Hepatocyte (in vitro differentiated cells): ENCODE measurements around the gene OMA1. TPM values are rescaled to one million over a fixed set of nuclear protein-coding genes. Genes with fewer than 3 reads are reported as not detected.

Experiments
- DNase-seq: peaks from one replicate; pipeline ENCODE4 v3.0.0-alpha.2; 2016; ENCODE audit warnings: low spot score
- H2AFZ ChIP-seq: fragments of 200-600 bp; sonication (generic); 2 replicates; pipeline ENCODE4 v1.6.0; 2016; ENCODE audit warnings: antibody characterized with exemption, mild to moderate bottlenecking
- H3K27ac ChIP-seq: fragments of 200-600 bp; sonication (generic); 2 replicates; pipeline ENCODE4 v1.5.1; 2016; ENCODE audit warnings: mild to moderate bottlenecking
- H3K27me3 ChIP-seq: fragments of 200-600 bp; sonication (generic); 2 replicates; pipeline ENCODE4 v1.6.1; 2016
- H3K36me3 ChIP-seq: fragments of 200-600 bp; sonication (generic); replicated peaks from 2 replicates; pipeline ENCODE4 v1.5.1; 2016; ENCODE audit warnings: low read depth; ENCODE audit not compliant: insufficient read depth
- H3K4me1 ChIP-seq: fragments of 200-600 bp; sonication (generic); 2 replicates; pipeline ENCODE4 v1.5.1; 2016; ENCODE audit warnings: mild to moderate bottlenecking, moderate library complexity; ENCODE audit not compliant: insufficient read depth
- H3K4me2 ChIP-seq: fragments of 200-600 bp; sonication (generic); 2 replicates; pipeline ENCODE4 v1.6.0; 2016
- H3K4me3 ChIP-seq: fragments of 200-600 bp; sonication (generic); 2 replicates; pipeline ENCODE4 v1.5.1; 2016; ENCODE audit warnings: mild to moderate bottlenecking
- H3K79me2 ChIP-seq: fragments of 200-600 bp; sonication (generic); 2 replicates; pipeline ENCODE4 v1.6.0; 2017; ENCODE audit warnings: mild to moderate bottlenecking
- H3K9me2 ChIP-seq: fragments of 200-600 bp; sonication (generic); replicated peaks from 2 replicates; pipeline ENCODE4 v1.6.0; 2017; ENCODE audit warnings: mild to moderate bottlenecking; ENCODE audit not compliant: insufficient read depth
- H3K9me3 ChIP-seq: fragments of 200-600 bp; sonication (generic); 2 replicates; pipeline ENCODE4 v1.5.1; 2016; ENCODE audit warnings: low read depth, mild to moderate bottlenecking
- H4K20me1 ChIP-seq: fragments of 200-600 bp; sonication (generic); 2 replicates; pipeline ENCODE4 v1.6.0; 2016; ENCODE audit warnings: mild to moderate bottlenecking; ENCODE audit not compliant: insufficient read depth, poor library complexity, severe bottlenecking
- EZH2 ChIP-seq: fragments of 200-600 bp; sonication (generic); IDR thresholded peaks from 2 replicates; pipeline ENCODE4 v1.6.1; 2016; ENCODE audit warnings: antibody characterized with exemption, mild to moderate bottlenecking, borderline replicate concordance
- EZH2phosphoT487 ChIP-seq: fragments of 200-600 bp; sonication (generic); IDR thresholded peaks from one replicate; pipeline ENCODE4 v1.6.1; 2018; ENCODE audit warnings: antibody characterized with exemption, mild to moderate bottlenecking, low read depth, moderate library complexity; ENCODE audit not compliant: unreplicated experiment, severe bottlenecking
- WGBS: methylation state at CpG from one replicate; pipeline ENCODE4 v1.1.6; 2016; ENCODE audit warnings: low lambda C conversion rate; ENCODE audit errors: missing lambda C conversion rate; 5-methylcytosine and 5-hydroxymethylcytosine counted together
- polyA plus RNA-seq: library from polyadenylated mRNA; unstranded; fragments of >200 nt; fragmentation: Nextera tagmentation; extraction: Ambion mirVana; gene quantifications from 2 replicates; pipeline ENCODE4 v1.2.1, GENCODE V29; 2016
- total RNA-seq: library from RNA; depleted of rRNA; stranded (reverse); fragments of >200 nt; gene quantifications from 2 replicates; pipeline ENCODE4 v1.2.3, GENCODE V29; 2014
- TF ChIP-seq, protein P1 (sequence below): fragments of 200-600 bp; sonication (generic); IDR thresholded peaks from 2 replicates; pipeline ENCODE4 v1.5.1; 2016; ENCODE audit warnings: antibody characterized with exemption, mild to moderate bottlenecking; ENCODE audit not compliant: poor library complexity

Gene OMA1
- total and polyA plus RNA-seq, 2 experiments from 2014 or later = 19.7 to 36.0 TPM

DNA sequence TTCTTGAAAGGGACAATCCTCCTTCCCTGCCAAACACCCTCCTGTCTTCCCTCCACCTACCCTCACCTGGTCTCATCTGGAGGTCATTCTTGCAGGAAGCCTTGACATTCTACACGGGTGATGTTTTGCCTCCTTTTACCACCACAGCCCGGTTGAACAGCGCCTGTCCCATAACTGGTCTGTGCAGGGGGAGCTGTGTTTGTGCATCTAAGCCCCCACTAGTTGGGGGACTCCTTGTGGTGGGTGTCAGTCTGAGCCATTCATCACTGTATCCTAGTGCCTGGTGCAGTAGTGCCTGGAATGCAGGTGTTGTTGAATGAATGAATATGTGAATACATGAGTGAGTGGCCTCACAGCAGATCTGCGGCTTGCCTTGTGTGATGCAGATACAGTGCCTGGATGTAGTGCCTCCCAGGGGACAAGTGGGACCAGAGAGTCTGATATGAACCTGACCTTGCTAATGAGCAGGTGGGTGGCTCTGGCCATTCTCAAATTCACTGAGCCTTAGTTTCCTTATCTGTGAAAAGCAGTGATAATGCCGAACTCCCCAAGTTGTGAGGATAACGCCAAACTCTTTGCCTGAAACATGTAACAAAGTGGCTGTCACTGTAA lies 79.8 kb downstream of the OMA1 start:
- Histone ChIP-seq H3K27ac (no peak overlapping the region), H2AFZ (no peak overlapping the region), H3K4me3 (no peak overlapping the region), H3K4me2 (no peak overlapping the region), H3K9me3 (no peaks in the 10 kb centered on the region), H3K9me2 (no peaks in the 10 kb centered on the region), H4K20me1 (no peaks in the 10 kb centered on the region), H3K79me2 (no peaks in the 10 kb centered on the region), H3K27me3 (no peaks in the 10 kb centered on the region), H3K4me1 (no peaks in the 10 kb centered on the region), H3K36me3 (no peaks in the 10 kb centered on the region)
- no peak for DNase-seq
- WGBS = 68% methylated on average over 6 of the region's 6 CpGs
- TF ChIP-seq, protein P1, sequence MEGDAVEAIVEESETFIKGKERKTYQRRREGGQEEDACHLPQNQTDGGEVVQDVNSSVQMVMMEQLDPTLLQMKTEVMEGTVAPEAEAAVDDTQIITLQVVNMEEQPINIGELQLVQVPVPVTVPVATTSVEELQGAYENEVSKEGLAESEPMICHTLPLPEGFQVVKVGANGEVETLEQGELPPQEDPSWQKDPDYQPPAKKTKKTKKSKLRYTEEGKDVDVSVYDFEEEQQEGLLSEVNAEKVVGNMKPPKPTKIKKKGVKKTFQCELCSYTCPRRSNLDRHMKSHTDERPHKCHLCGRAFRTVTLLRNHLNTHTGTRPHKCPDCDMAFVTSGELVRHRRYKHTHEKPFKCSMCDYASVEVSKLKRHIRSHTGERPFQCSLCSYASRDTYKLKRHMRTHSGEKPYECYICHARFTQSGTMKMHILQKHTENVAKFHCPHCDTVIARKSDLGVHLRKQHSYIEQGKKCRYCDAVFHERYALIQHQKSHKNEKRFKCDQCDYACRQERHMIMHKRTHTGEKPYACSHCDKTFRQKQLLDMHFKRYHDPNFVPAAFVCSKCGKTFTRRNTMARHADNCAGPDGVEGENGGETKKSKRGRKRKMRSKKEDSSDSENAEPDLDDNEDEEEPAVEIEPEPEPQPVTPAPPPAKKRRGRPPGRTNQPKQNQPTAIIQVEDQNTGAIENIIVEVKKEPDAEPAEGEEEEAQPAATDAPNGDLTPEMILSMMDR = no peak
- TF ChIP-seq EZH2phosphoT487 (no peak), EZH2 (no peak)

DNA sequence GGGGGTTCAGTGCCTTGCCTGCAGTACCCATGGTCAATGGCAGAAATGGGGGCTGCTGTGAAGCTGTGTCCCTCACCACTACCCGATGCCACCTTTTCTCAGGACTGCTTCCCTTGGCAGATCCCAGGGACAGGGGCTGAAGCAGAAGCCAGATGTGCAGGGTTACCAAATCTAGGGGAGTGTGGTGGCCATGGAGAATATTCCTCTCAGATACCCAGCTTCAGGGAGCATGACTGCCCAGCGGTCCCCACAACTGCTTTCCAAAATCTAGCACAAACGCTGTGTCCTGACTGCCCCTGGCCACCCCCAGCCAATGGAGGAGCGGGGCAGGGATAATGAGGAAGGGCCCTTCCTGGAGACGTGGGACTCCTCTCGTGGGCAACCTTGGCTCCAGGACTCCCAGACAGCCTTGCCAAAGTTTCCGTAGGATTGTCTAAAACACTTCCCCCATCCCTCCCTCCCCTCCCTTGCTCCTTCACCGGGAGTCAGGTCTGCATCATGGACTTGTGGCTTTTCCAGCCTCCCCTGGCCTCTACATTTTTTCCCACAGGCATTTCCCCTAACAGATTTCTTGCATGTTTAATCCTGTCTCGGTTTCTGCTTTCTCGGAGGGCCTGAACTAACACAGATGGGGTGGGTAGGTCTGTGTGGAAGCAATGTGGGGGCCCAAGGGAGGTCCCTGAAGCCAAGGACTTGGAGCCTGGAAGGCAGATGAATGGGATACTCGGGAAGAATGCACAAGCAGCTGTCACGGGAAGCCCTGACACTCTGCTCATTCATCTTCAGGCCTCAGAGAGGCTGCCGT lies 80.5 kb downstream of the OMA1 start:
- no peak overlapping the region for H2AFZ ChIP-seq

DNA sequence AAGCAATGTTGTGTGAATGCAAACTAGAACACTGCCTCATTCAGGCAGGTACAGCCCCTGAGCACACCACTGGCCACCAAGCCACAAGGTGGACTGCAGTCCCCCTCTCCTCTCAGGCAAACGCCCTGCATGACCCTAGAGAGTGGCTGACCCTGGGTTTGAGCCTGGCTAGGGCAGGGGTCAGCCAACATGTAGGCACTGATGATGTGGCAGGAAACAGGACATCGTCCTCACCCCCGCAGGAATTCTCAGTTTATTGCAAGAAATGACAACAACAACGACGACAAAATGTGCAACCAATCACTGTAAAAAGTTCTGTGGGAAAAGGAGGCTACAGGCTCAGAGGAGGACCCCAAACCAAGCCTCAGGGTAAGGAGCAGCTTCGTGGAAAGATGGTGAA lies 81.3 kb downstream of the OMA1 start:
- Histone ChIP-seq H3K9me2 (no peaks in the 10 kb centered on the region), H3K4me3 (no peak overlapping the region), H3K27ac (no peak overlapping the region), H3K4me1 (no peaks in the 10 kb centered on the region), H3K4me2 (no peak overlapping the region), H2AFZ (no peak overlapping the region), H3K9me3 (no peaks in the 10 kb centered on the region), H4K20me1 (no peaks in the 10 kb centered on the region), H3K36me3 (no peaks in the 10 kb centered on the region), H3K79me2 (no peaks in the 10 kb centered on the region), H3K27me3 (no peaks in the 10 kb centered on the region)
- WGBS = 83% methylated on average over 6 of the region's 6 CpGs
- TF ChIP-seq, protein P1 = no peak
- TF ChIP-seq EZH2 = no peak
- no peak for TF ChIP-seq EZH2phosphoT487
- no peak for DNase-seq

More for the DNA sequence above, 80.5 kb downstream of the OMA1 start:
- Histone ChIP-seq H3K4me1 (no peaks in the 10 kb centered on the region), H3K79me2 (no peaks in the 10 kb centered on the region), H3K36me3 (no peaks in the 10 kb centered on the region), H3K4me2 (no peak overlapping the region), H3K9me2 (no peaks in the 10 kb centered on the region), H3K27ac (no peak overlapping the region), H3K4me3 (no peak overlapping the region), H3K27me3 (no peaks in the 10 kb centered on the region), H3K9me3 (no peaks in the 10 kb centered on the region), H4K20me1 (no peaks in the 10 kb centered on the region)
- no peak for DNase-seq
- TF ChIP-seq EZH2 = no peak
- TF ChIP-seq, protein P1 = no peak
- no peak for TF ChIP-seq EZH2phosphoT487
- WGBS = 69% methylated on average over 11 of the region's 13 CpGs
